Astrocyte of the cerebellum (primary cell): ENCODE data around the gene PNPLA2.

Experiments used
- DNase-seq: peaks from one replicate; pipeline ENCODE4 v3.0.0-alpha.2; 2011; ENCODE audit warnings: low read depth
- H3K4me3 ChIP-seq: 2 replicates; pipeline ENCODE4 v1.5.1; 2011; ENCODE audit warnings: mild to moderate bottlenecking, low read depth, low read length, moderate library complexity
- in situ Hi-C: cut with HindIII; loops from 2 replicates; pipeline ENCODE4 v1.10.0; 2017; ENCODE audit warnings: low sequenced_read_pairs
- TF ChIP-seq, protein P1 (sequence below): IDR thresholded peaks from 2 replicates; pipeline ENCODE4 v1.5.1; 2012; ENCODE audit warnings: low read length, low read depth, moderate library complexity, mild to moderate bottlenecking; ENCODE audit errors: missing control alignments

PNPLA2 gene

DNA sequence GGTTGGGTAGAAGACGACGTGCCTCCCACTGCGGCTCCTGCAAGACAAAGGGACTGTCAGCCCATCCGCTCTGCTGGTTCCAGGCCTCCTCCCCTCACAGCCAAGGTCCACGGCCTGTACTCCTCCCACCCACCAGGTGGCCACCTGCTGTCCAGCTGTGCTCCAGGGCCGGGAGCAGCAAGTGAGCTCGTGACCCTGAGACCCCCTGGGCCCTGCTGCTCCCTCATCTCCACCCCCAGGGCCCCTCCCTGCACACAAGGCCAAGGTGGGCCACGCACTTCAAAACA is 51.4 kb downstream of the PNPLA2 start:
- DNase-seq, result no peak
- TF ChIP-seq, protein P1, sequence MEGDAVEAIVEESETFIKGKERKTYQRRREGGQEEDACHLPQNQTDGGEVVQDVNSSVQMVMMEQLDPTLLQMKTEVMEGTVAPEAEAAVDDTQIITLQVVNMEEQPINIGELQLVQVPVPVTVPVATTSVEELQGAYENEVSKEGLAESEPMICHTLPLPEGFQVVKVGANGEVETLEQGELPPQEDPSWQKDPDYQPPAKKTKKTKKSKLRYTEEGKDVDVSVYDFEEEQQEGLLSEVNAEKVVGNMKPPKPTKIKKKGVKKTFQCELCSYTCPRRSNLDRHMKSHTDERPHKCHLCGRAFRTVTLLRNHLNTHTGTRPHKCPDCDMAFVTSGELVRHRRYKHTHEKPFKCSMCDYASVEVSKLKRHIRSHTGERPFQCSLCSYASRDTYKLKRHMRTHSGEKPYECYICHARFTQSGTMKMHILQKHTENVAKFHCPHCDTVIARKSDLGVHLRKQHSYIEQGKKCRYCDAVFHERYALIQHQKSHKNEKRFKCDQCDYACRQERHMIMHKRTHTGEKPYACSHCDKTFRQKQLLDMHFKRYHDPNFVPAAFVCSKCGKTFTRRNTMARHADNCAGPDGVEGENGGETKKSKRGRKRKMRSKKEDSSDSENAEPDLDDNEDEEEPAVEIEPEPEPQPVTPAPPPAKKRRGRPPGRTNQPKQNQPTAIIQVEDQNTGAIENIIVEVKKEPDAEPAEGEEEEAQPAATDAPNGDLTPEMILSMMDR, result peak; percentile 9
- in situ Hi-C loops, result no loop called here
- no peak overlapping the region for H3K4me3 ChIP-seq

DNA sequence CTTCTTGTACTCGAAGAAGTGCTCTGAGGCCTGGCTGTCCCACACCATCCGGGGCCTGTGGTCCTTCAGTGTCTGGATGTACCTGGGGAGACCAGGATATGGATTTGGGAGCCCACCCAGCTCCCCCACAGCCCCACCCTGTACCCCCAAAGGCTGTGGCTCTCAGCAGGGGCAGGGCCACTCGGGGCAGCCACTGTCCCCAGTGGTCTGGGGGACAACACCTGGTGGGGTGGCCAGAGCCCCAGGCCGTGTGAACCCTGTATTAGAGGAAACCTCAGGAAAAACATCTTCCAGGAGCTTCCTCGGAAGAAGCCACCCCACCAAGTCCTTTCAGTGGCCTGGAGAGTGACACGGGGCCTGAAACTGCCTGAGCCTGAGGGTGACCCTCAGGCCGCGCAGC is 51.7 kb downstream of the PNPLA2 start:
- in situ Hi-C loops, result no loop called here
- DNase-seq, result no peak
- H3K4me3 ChIP-seq, result no peak overlapping the region
- TF ChIP-seq, protein P1, result no peak

DNA sequence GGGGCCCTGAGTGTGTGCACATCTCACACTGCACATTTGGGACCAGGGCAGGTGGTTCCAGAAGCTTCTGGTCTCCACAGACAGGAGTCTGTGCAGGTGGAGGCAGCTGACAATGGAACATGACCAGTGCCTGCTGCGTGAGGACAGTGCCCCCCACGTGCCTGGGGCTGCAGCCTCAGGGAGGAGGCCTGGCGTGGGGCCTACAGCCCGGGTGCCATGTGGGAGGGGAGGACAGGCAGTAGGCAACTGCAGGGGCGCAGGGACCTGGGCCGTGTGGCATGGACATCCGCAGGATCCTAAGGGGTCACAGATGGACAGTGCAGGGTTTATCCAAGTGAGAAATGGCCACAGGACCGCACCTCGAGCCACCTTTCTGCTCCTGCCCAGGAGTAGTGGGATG is 52.8 kb downstream of the PNPLA2 start:
- DNase-seq, result no peak
- in situ Hi-C loops, result no loop called here
- TF ChIP-seq, protein P1, result no peak
- H3K4me3 ChIP-seq, result no peak overlapping the region

DNA sequence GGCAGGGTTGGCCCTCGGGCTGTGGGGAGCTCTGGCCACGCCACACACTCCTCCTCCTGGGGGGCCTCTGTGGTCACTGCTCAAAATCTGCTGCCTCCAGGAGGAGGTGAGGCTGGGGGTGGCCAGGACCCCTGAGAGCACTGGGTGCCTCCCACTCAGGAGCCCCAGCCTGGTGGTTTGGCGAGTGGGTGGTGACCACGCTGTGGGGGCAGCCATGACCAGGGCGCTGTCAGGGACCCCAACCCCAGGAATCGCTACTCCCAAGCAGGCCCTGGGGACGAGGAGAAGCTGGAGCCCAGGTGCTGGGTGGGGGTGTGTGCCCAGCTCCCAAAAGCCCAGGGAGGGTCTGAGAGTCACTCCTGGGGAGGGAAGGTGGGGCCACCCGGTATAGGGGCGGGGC is 54.1 kb downstream of the PNPLA2 start:
- TF ChIP-seq, protein P1, result no peak
- in situ Hi-C loops, result no loop called here
- DNase-seq, result no peak
- no peak overlapping the region for H3K4me3 ChIP-seq

DNA sequence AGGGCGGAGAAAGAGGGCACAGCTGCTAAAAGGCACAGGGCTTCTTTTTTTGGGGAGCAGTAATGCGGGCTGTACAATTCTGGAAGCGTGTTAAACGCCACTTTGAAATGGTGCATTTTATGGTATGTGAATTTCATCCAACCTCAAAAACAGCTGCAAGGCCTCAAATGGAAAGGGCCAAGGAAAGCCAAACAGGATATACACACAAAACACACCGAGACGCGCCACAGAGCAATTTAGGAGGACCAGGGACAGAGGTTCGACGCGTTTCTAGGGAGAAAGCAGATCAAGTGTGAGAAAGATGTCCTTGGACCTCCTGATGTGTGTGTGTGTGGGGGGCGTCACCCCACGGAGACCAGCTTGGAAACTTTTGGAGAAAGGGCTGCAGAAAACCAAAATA is 55.0 kb downstream of the PNPLA2 start:
- in situ Hi-C loops, result no loop called here
- no peak for DNase-seq
- TF ChIP-seq, protein P1, result no peak

More for the DNA sequence above, 55.0 kb downstream of the PNPLA2 start:
- H3K4me3 ChIP-seq, result no peak overlapping the region
